DMS53 (cell line): ENCODE results near the gene MTLN.
A peak's percentile ranks its signal among the peaks of the same experiment; 100 is the strongest.
"Not testable (repeated sequence)": the region's sequence is repeated elsewhere in the genome, so short reads cannot be mapped to it uniquely, and the experiment has no call there.

Experiments
- DNase-seq: peaks from one replicate; lab custom pipeline; 2025; lab: John Stamatoyannopoulos, UW

MTLN gene

GRCh38 chr2:110211938-110212858 is at the start of gene MTLN:
MTLN (minus strand) TSS chr2:110212547; CDS start chr2:110212525, 22 bp downstream.
- peak; percentile 94 for DNase-seq

GRCh38 chr2:110261910-110262309 is 49.6 kb upstream of the MTLN start:
- not testable (repeated sequence) for DNase-seq

GRCh38 chr2:110248081-110248795 is 35.9 kb upstream of the MTLN start:
- DNase-seq: not testable (repeated sequence)

GRCh38 chr2:110245488-110246435 is 33.4 kb upstream of the MTLN start:
- not testable (repeated sequence) for DNase-seq

- DNase-seq: not testable (repeated sequence)
Observed at GRCh38 chr2:110243283-110243682, 30.9 kb upstream of the MTLN start.

GRCh38 chr2:110234514-110234913 is 22.2 kb upstream of the MTLN start:
- not testable (repeated sequence) for DNase-seq

GRCh38 chr2:110229886-110230285 is 17.5 kb upstream of the MTLN start:
- not testable (repeated sequence) for DNase-seq

- DNase-seq: not testable (repeated sequence)
Observed at GRCh38 chr2:110222626-110223025, 10.3 kb upstream of the MTLN start.

- DNase-seq: no peak
Observed at GRCh38 chr2:110221938-110222337, 9.6 kb upstream of the MTLN start.

GRCh38 chr2:110220190-110220564 is 7.8 kb upstream of the MTLN start:
- DNase-seq: no peak

GRCh38 chr2:110219496-110220189 is 7.3 kb upstream of the MTLN start:
- DNase-seq: no peak

- not testable (repeated sequence) for DNase-seq
Observed at GRCh38 chr2:110218889-110219288, 6.5 kb upstream of the MTLN start.

GRCh38 chr2:110216803-110217202 is 4.5 kb upstream of the MTLN start:
- no peak for DNase-seq

- no peak for DNase-seq
Observed at GRCh38 chr2:110216199-110216598, 3.9 kb upstream of the MTLN start.

GRCh38 chr2:110215566-110216158 is 3.3 kb upstream of the MTLN start:
- no peak for DNase-seq

- no peak for DNase-seq
Observed at GRCh38 chr2:110215091-110215490, 2.7 kb upstream of the MTLN start.

GRCh38 chr2:110213522-110213921 is 1.2 kb upstream of the MTLN start:
- not testable (repeated sequence) for DNase-seq

GRCh38 chr2:110205660-110206455 is 6.5 kb downstream of the MTLN start:
- DNase-seq: peak; percentile 85

- DNase-seq: peak; percentile 99
Observed at GRCh38 chr2:110204408-110205385, 7.7 kb downstream of the MTLN start, which contains the start of gene NPHP1. NPHP1 (minus strand) TSS chr2:110205013; CDS start chr2:110204968, 45 bp downstream.
